ENCODE data around the gene IGF1R.

GRCh38 chr15:98933406-98933805 is 285.1 kb downstream of the IGF1R start:
- TF ChIP-seq POLR2A (IDR thresholded peaks at IDR 0.05; ENCODE audit: borderline replicate concordance, extremely low read depth, insufficient read depth, insufficient read length): no peak
- no peak for TF ChIP-seq CTCF (IDR thresholded peaks at IDR 0.05 in 2 of 3, conservative IDR thresholded peaks at IDR 0.05 in 1 of 3; ENCODE audit: borderline replicate concordance in 1 of 3, insufficient read depth in 1 of 3, low read depth in 2 of 3, low read length in 2 of 3)
- no peak for TF ChIP-seq CEBPB (IDR thresholded peaks at IDR 0.05; ENCODE audit: low read depth)
- TF ChIP-seq SIN3A (IDR thresholded peaks at IDR 0.05; ENCODE audit: low read depth): no peak
- no peak for TF ChIP-seq POLR2AphosphoS5 (IDR thresholded peaks at IDR 0.05; ENCODE audit: low read depth, low read length)
- TF ChIP-seq, protein P1, sequence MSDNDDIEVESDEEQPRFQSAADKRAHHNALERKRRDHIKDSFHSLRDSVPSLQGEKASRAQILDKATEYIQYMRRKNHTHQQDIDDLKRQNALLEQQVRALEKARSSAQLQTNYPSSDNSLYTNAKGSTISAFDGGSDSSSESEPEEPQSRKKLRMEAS (IDR thresholded peaks at IDR 0.05): no peak
- TF ChIP-seq, protein P2, sequence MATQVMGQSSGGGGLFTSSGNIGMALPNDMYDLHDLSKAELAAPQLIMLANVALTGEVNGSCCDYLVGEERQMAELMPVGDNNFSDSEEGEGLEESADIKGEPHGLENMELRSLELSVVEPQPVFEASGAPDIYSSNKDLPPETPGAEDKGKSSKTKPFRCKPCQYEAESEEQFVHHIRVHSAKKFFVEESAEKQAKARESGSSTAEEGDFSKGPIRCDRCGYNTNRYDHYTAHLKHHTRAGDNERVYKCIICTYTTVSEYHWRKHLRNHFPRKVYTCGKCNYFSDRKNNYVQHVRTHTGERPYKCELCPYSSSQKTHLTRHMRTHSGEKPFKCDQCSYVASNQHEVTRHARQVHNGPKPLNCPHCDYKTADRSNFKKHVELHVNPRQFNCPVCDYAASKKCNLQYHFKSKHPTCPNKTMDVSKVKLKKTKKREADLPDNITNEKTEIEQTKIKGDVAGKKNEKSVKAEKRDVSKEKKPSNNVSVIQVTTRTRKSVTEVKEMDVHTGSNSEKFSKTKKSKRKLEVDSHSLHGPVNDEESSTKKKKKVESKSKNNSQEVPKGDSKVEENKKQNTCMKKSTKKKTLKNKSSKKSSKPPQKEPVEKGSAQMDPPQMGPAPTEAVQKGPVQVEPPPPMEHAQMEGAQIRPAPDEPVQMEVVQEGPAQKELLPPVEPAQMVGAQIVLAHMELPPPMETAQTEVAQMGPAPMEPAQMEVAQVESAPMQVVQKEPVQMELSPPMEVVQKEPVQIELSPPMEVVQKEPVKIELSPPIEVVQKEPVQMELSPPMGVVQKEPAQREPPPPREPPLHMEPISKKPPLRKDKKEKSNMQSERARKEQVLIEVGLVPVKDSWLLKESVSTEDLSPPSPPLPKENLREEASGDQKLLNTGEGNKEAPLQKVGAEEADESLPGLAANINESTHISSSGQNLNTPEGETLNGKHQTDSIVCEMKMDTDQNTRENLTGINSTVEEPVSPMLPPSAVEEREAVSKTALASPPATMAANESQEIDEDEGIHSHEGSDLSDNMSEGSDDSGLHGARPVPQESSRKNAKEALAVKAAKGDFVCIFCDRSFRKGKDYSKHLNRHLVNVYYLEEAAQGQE (IDR thresholded peaks at IDR 0.05; ENCODE audit: low read depth): no peak
- TF ChIP-seq EGR1 (IDR thresholded peaks at IDR 0.05; ENCODE audit: low read depth): no peak
- no peak for TF ChIP-seq ZNF274 (IDR thresholded peaks at IDR 0.05; ENCODE audit: low read depth, low read length)
